Liver (tissue), 9 donors: Measurements from ENCODE around the gene CRELD2. TPM values are rescaled to one million over a fixed set of nuclear protein-coding genes. Genes with fewer than 3 reads are reported as not detected.

ENCODE experiments used
- DNase-seq: peaks from one replicate; pipeline ENCODE4 v3.0.0-alpha.2; 2017; ENCODE audit warnings: low spot score
- H3K27ac ChIP-seq, 2 donors: one replicate each; pipeline ENCODE4 v1.7.0; 2013; ENCODE audit warnings: inconsistent platforms in 2 of 2, low read length in 2 of 2, control low read depth in 1 of 2, low read depth in 1 of 2, mild to moderate bottlenecking in 1 of 2
- H3K27me3 ChIP-seq, 4 donors: one replicate each; pipeline versions ENCODE4 v1.6.1 to v1.7.0; 2013; ENCODE audit warnings: low read length in 3 of 4, inconsistent platforms in 1 of 4, mild to moderate bottlenecking in 1 of 4, moderate library complexity in 1 of 4; ENCODE audit not compliant: control insufficient read depth in 4 of 4, insufficient read depth in 4 of 4
- H3K36me3 ChIP-seq, 4 donors: one replicate each; pipeline versions ENCODE4 v1.6.1 to v1.7.0; 2013; ENCODE audit warnings: low read length in 3 of 4, mild to moderate bottlenecking in 3 of 4, low read depth in 1 of 4, moderate library complexity in 1 of 4; ENCODE audit not compliant: control insufficient read depth in 4 of 4, insufficient read depth in 3 of 4
- H3K4me1 ChIP-seq, 4 donors: one replicate each; pipeline versions ENCODE4 v1.6.1 to v1.7.0; 2013; ENCODE audit warnings: low read length in 3 of 4, mild to moderate bottlenecking in 3 of 4, moderate library complexity in 1 of 4; ENCODE audit not compliant: control insufficient read depth in 4 of 4, insufficient read depth in 4 of 4
- H3K4me3 ChIP-seq, 3 donors: one replicate each; pipeline versions ENCODE4 v1.6.1 to v1.7.0; 2013; ENCODE audit warnings: low read length in 3 of 3, control low read depth in 1 of 3, low read depth in 1 of 3, mild to moderate bottlenecking in 1 of 3
- H3K9ac ChIP-seq, 2 donors: one replicate each; pipeline ENCODE4 v1.7.0; 2013; ENCODE audit warnings: low read length in 2 of 2, mild to moderate bottlenecking in 2 of 2, moderate library complexity in 2 of 2, control low read depth in 1 of 2, low read depth in 1 of 2
- H3K9me3 ChIP-seq, 4 donors: one replicate each; pipeline versions ENCODE4 v1.6.1 to v1.7.0; 2013; ENCODE audit warnings: low read length in 3 of 4; ENCODE audit not compliant: control insufficient read depth in 4 of 4
- EGR1 ChIP-seq, 2 donors: IDR thresholded peaks; 2 replicates each; pipeline ENCODE4 v1.6.1; 2016 to 2018; ENCODE audit warnings: antibody characterized with exemption in 2 of 2, low read depth in 2 of 2
- FOXA1 ChIP-seq: IDR thresholded peaks from 2 replicates; pipeline ENCODE4 v1.6.1; 2016; ENCODE audit warnings: antibody characterized with exemption
- GABPA ChIP-seq, 2 donors: IDR thresholded peaks in 1 of 2; conservative IDR thresholded peaks in 1 of 2; 2 replicates each; pipeline ENCODE4 v1.6.1; 2016; ENCODE audit warnings: antibody characterized with exemption in 2 of 2, mild to moderate bottlenecking in 1 of 2, moderate library complexity in 1 of 2
- HNF4A ChIP-seq, 2 donors: conservative IDR thresholded peaks; 2 replicates each; pipeline ENCODE4 v1.6.1; 2016; ENCODE audit warnings: antibody characterized with exemption in 2 of 2, mild to moderate bottlenecking in 2 of 2
- RAD21 ChIP-seq, 2 donors: IDR thresholded peaks; 2 replicates each; pipeline ENCODE4 v1.6.1; 2016; ENCODE audit warnings: antibody characterized with exemption in 2 of 2, mild to moderate bottlenecking in 2 of 2
- RXRA ChIP-seq, 2 donors: IDR thresholded peaks; 2 replicates each; pipeline ENCODE4 v1.6.1; 2017 to 2018; ENCODE audit warnings: antibody characterized with exemption in 2 of 2, mild to moderate bottlenecking in 1 of 2
- WGBS: extraction: QIAGEN DNeasy Blood & Tissue Kit; methylation state at CpG from one replicate; pipeline ENCODE4 v1.1.7; 2013; 5-methylcytosine and 5-hydroxymethylcytosine counted together
- polyA plus RNA-seq, 2 donors: library from polyadenylated mRNA; stranded (reverse) in 1 of 2; unstranded in 1 of 2; fragments of 200-250 nt in 1 of 2; fragments of >200 nt in 1 of 2; fragmentation: Nextera tagmentation in 1 of 2; extraction: Ambion mirVana in 1 of 2; gene quantifications; one replicate each; pipeline versions ENCODE4 v1.2.1 to v1.2.3, GENCODE V29; 2013 to 2015
- total RNA-seq, 2 donors: library from RNA; depleted of rRNA; stranded (reverse); fragments of >200 nt; gene quantifications; one replicate each; pipeline ENCODE4 v1.2.3, GENCODE V29; 2014
- TF ChIP-seq, protein P1 (sequence below): IDR thresholded peaks from 2 replicates; pipeline ENCODE4 v1.6.1; 2016; ENCODE audit warnings: antibody characterized with exemption
- TF ChIP-seq, protein P2 (sequence below): fragments of 150-350 bp; IDR thresholded peaks from 2 replicates; pipeline ENCODE4 v1.5.1; 2017; ENCODE audit warnings: improper control_type of control experiment, low read depth, low read length; ENCODE audit not compliant: missing input control
- TF ChIP-seq, protein P3 (sequence below): IDR thresholded peaks from 2 replicates; pipeline ENCODE4 v1.6.1; 2016; ENCODE audit warnings: antibody characterized with exemption
- TF ChIP-seq, protein P4 (sequence below): IDR thresholded peaks from 2 replicates; pipeline ENCODE4 v1.6.1; 2016; ENCODE audit warnings: antibody characterized with exemption, mild to moderate bottlenecking
- donor health status: healthy.
- donor health status: healthy.
- donor health status: healthy.
- donor health status: healthy.
- donor health status: healthy.

The CRELD2 gene
- total and polyA plus RNA-seq, 4 donors = 17.2 to 98.1 (median 57.1) TPM

DNA sequence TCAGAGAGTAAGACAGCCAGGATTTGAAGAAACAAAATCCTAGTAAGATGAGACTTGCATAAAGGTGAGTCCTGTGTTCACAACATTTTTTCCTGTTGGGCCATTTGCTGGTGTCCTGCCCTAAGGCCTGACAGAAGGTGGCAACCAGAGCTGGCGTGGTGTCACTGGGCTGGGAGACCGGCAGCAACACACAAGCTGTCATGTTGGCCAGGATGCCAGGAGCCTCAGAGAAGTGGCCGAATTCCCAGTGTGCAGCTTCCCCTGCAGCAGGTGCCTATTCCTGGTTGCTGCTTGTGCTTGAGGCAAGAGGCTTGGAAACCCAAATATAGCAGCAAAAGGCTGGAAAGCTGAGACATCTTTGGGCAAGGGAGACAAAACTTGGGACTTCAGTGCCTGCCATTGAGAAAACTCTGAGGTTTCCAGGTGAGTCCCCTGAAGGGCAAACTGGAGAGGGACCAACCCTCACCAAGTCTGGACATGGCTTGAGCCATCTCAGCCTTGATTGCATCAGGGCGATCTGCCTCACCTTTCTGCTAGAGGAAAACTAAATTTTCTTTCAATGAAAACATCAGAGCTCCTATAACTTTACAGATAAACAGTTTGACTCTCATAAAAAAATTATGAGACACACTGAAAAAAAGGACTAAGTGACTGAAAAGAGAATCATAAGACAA is 26.1 kb upstream of the CRELD2 start:
- 97% methylated on average over 4 of the region's 4 CpGs for WGBS
- H3K9ac ChIP-seq = no peak overlapping the region
- no peaks in the 10 kb centered on the region for H3K27me3 ChIP-seq
- TF ChIP-seq RAD21 (IDR thresholded peaks at IDR 0.05) (no peak), EGR1 (IDR thresholded peaks at IDR 0.05; ENCODE audit: low read depth in 2 of 2) (no peak), GABPA (IDR thresholded peaks at IDR 0.05 in 1 of 2, conservative IDR thresholded peaks at IDR 0.05 in 1 of 2) (no peak), FOXA1 (no peak), RXRA (IDR thresholded peaks at IDR 0.05) (no peak), HNF4A (conservative IDR thresholded peaks at IDR 0.05) (no peak)
- TF ChIP-seq, protein P1, sequence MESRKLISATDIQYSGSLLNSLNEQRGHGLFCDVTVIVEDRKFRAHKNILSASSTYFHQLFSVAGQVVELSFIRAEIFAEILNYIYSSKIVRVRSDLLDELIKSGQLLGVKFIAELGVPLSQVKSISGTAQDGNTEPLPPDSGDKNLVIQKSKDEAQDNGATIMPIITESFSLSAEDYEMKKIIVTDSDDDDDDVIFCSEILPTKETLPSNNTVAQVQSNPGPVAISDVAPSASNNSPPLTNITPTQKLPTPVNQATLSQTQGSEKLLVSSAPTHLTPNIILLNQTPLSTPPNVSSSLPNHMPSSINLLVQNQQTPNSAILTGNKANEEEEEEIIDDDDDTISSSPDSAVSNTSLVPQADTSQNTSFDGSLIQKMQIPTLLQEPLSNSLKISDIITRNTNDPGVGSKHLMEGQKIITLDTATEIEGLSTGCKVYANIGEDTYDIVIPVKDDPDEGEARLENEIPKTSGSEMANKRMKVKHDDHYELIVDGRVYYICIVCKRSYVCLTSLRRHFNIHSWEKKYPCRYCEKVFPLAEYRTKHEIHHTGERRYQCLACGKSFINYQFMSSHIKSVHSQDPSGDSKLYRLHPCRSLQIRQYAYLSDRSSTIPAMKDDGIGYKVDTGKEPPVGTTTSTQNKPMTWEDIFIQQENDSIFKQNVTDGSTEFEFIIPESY = no peak
- TF ChIP-seq, protein P2, sequence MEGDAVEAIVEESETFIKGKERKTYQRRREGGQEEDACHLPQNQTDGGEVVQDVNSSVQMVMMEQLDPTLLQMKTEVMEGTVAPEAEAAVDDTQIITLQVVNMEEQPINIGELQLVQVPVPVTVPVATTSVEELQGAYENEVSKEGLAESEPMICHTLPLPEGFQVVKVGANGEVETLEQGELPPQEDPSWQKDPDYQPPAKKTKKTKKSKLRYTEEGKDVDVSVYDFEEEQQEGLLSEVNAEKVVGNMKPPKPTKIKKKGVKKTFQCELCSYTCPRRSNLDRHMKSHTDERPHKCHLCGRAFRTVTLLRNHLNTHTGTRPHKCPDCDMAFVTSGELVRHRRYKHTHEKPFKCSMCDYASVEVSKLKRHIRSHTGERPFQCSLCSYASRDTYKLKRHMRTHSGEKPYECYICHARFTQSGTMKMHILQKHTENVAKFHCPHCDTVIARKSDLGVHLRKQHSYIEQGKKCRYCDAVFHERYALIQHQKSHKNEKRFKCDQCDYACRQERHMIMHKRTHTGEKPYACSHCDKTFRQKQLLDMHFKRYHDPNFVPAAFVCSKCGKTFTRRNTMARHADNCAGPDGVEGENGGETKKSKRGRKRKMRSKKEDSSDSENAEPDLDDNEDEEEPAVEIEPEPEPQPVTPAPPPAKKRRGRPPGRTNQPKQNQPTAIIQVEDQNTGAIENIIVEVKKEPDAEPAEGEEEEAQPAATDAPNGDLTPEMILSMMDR = no peak
- TF ChIP-seq, protein P3, sequence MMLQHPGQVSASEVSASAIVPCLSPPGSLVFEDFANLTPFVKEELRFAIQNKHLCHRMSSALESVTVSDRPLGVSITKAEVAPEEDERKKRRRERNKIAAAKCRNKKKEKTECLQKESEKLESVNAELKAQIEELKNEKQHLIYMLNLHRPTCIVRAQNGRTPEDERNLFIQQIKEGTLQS = no peak
- TF ChIP-seq, protein P4, sequence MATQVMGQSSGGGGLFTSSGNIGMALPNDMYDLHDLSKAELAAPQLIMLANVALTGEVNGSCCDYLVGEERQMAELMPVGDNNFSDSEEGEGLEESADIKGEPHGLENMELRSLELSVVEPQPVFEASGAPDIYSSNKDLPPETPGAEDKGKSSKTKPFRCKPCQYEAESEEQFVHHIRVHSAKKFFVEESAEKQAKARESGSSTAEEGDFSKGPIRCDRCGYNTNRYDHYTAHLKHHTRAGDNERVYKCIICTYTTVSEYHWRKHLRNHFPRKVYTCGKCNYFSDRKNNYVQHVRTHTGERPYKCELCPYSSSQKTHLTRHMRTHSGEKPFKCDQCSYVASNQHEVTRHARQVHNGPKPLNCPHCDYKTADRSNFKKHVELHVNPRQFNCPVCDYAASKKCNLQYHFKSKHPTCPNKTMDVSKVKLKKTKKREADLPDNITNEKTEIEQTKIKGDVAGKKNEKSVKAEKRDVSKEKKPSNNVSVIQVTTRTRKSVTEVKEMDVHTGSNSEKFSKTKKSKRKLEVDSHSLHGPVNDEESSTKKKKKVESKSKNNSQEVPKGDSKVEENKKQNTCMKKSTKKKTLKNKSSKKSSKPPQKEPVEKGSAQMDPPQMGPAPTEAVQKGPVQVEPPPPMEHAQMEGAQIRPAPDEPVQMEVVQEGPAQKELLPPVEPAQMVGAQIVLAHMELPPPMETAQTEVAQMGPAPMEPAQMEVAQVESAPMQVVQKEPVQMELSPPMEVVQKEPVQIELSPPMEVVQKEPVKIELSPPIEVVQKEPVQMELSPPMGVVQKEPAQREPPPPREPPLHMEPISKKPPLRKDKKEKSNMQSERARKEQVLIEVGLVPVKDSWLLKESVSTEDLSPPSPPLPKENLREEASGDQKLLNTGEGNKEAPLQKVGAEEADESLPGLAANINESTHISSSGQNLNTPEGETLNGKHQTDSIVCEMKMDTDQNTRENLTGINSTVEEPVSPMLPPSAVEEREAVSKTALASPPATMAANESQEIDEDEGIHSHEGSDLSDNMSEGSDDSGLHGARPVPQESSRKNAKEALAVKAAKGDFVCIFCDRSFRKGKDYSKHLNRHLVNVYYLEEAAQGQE = no peak
- H3K4me1 ChIP-seq = no peaks in the 10 kb centered on the region
- no peak overlapping the region for H3K27ac ChIP-seq
- no peak for DNase-seq
- no peak overlapping the region for H3K4me3 ChIP-seq
- peaks cover 0 to 3% (median 0%) of the 10 kb centered on the region in 4 donors for H3K9me3 ChIP-seq
- peaks cover 2 to 8% (median 8%) of the 10 kb centered on the region in 4 donors for H3K36me3 ChIP-seq

DNA sequence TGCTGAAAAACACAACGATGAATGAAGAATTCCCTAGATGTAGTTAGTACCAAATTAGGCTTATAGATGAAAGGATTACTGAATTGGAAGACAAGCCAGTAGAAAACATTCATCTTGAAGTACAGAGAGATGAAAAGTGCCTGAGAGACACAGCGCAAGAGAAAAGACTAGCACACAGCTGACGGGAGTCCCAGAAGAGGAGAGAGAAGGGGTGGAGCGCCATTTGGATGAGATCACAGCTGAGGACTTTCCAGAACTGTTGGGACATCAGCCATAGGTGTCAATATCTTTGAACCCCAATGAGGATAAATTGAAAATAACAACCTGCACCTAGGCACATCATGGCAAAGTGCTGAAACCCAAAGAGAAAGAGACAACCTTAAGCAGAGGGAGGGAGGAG is 25.4 kb upstream of the CRELD2 start:
- no peak overlapping the region for H3K27ac ChIP-seq
- TF ChIP-seq, protein P1 = no peak
- H3K9ac ChIP-seq = no peak overlapping the region
- no peaks in the 10 kb centered on the region for H3K4me1 ChIP-seq
- H3K9me3 ChIP-seq = peaks cover 0 to 3% (median 0%) of the 10 kb centered on the region in 4 donors
- H3K4me3 ChIP-seq = no peak overlapping the region
- WGBS = 77% methylated on average over 4 of the region's 4 CpGs
- no peak for DNase-seq
- peaks cover 2 to 7% (median 5%) of the 10 kb centered on the region in 4 donors for H3K36me3 ChIP-seq
- H3K27me3 ChIP-seq = no peaks in the 10 kb centered on the region
